Stimulated activated CD8-positive, alpha-beta memory T cell treated with anti-CD3 and anti-CD28 coated beads, Interleukin-7, amount 100 ng/mL, for 24 hours (primary cell): ENCODE results near the gene SLC12A7.
"Not testable (repeated sequence)": the region's sequence is repeated elsewhere in the genome, so short reads cannot be mapped to it uniquely, and the experiment has no call there.

ENCODE experiments used
- DNase-seq: peaks from one replicate; pipeline ENCODE4 v3.0.0-alpha.2; 2020; ENCODE audit warnings: low read depth

Gene SLC12A7

GRCh38 chr5:1062761-1063568 is 48.9 kb downstream of the SLC12A7 start:
- no peak for DNase-seq

- no peak for DNase-seq
Measured at GRCh38 chr5:1061916-1062315, 49.9 kb downstream of the SLC12A7 start.

GRCh38 chr5:1061292-1061691 is 50.6 kb downstream of the SLC12A7 start:
- not testable (repeated sequence) for DNase-seq

GRCh38 chr5:1060535-1060981 is 51.3 kb downstream of the SLC12A7 start:
- no peak for DNase-seq

GRCh38 chr5:1059884-1060263 is 52.0 kb downstream of the SLC12A7 start:
- DNase-seq: no peak

GRCh38 chr5:1058988-1059883 is 52.6 kb downstream of the SLC12A7 start:
- no peak for DNase-seq

GRCh38 chr5:1058083-1058945 is 53.5 kb downstream of the SLC12A7 start:
- no peak for DNase-seq

GRCh38 chr5:1057485-1058082 is 54.3 kb downstream of the SLC12A7 start:
- no peak for DNase-seq

GRCh38 chr5:1056611-1057484 is 55.0 kb downstream of the SLC12A7 start:
- DNase-seq: no peak

- DNase-seq: no peak
Measured at GRCh38 chr5:1055896-1056610, 55.8 kb downstream of the SLC12A7 start.

GRCh38 chr5:1054799-1055775 is 56.8 kb downstream of the SLC12A7 start:
- DNase-seq: no peak

GRCh38 chr5:1054018-1054798 is 57.7 kb downstream of the SLC12A7 start:
- no peak for DNase-seq

- no peak for DNase-seq
Measured at GRCh38 chr5:1053391-1054017, 58.4 kb downstream of the SLC12A7 start.

GRCh38 chr5:1052641-1053390 is 59.0 kb downstream of the SLC12A7 start:
- no peak for DNase-seq

- DNase-seq: no peak
Measured at GRCh38 chr5:1052076-1052475, 59.8 kb downstream of the SLC12A7 start.

- DNase-seq: no peak
Measured at GRCh38 chr5:1051366-1051720, 60.5 kb downstream of the SLC12A7 start.
